K562 (cell line): ENCODE data around the gene KCNG4. TPM values are rescaled to one million over a fixed set of nuclear protein-coding genes. Genes with fewer than 3 reads are reported as not detected.

ENCODE experiments used
- ATAC-seq: fragments of 200-7000 bp; cut with Tn5 transposase; 3 replicates; pipeline ENCODE4 v1.9.1; 2020; ENCODE audit warnings: moderate library complexity
- BruUV-seq: library from RNA; stranded (reverse); fragments of 400-500 nt; replicated peaks from 2 replicates; lab custom pipeline; 2021; lab: Mats Ljungman, UMichigan
- CTCF ChIA-PET: fragments of 300-600 bp; formaldehyde crosslinking; extraction: SDS; loops from one replicate; lab custom pipeline; 2021; ENCODE audit warnings: low intra/inter-chr PET ratio; lab: Yijun Ruan, JAX
- POLR2A ChIA-PET: fragments of 300-600, 350-650 bp; sonication (Branson Sonifier 250); formaldehyde crosslinking; extraction: SDS; loops from one replicate; lab custom pipeline; 2021; ENCODE audit warnings: antibody characterized with exemption, inconsistent platforms; lab: Yijun Ruan, JAX
- DNase-seq, 4 experiments: peaks; one replicate each; pipeline versions ENCODE4 v3.0.0 to v3.0.0-alpha.2; 2011 to 2018; ENCODE audit warnings: low spot score in 3 of 4, mixed read lengths in 3 of 4; ENCODE audit errors: extremely low read depth in 1 of 4
- FAIRE-seq: peaks from 2 replicates; lab custom pipeline; 2011; peaks lifted over from hg19 to GRCh38; lab: Jason Lieb, UNC
- H2AFZ ChIP-seq: 2 replicates; pipeline ENCODE4 v1.6.0; 2011; ENCODE audit warnings: low read depth, low read length, control low read depth, inconsistent platforms
- H3K27ac ChIP-seq: fragments of 200-600 bp; 3 replicates; pipeline ENCODE4 v1.8.0; 2011; ENCODE audit warnings: low read depth, mild to moderate bottlenecking, control low read depth, inconsistent platforms, low read length, moderate library complexity, mixed read lengths; ENCODE audit errors: extremely low read depth
- H3K27me3 ChIP-seq, 2 experiments: fragments of 300-600 bp in 1 of 2; 2 replicates in 1 of 2; 3 replicates in 1 of 2; pipeline versions ENCODE4 v1.6.0 to v1.8.0; 2011; ENCODE audit warnings: inconsistent platforms in 2 of 2, low read length in 2 of 2, mild to moderate bottlenecking in 1 of 2, mixed read lengths in 1 of 2, moderate library complexity in 1 of 2; ENCODE audit not compliant: control insufficient read depth in 2 of 2, insufficient read depth in 2 of 2
- H3K36me3 ChIP-seq: fragments of 300-600 bp; 3 replicates; pipeline ENCODE4 v1.8.0; 2011; ENCODE audit warnings: mild to moderate bottlenecking, low read length, inconsistent platforms; ENCODE audit not compliant: control insufficient read depth, insufficient read depth
- H3K4me1 ChIP-seq, 2 experiments: fragments of 200-600 bp in 1 of 2; replicated peaks in 1 of 2; 2 replicates in 1 of 2; 3 replicates in 1 of 2; pipeline versions ENCODE4 v1.5.1 to v1.8.0; 2011; ENCODE audit warnings: inconsistent platforms in 2 of 2, low read length in 2 of 2, mild to moderate bottlenecking in 1 of 2, mixed read lengths in 1 of 2, moderate library complexity in 1 of 2; ENCODE audit not compliant: control insufficient read depth in 2 of 2, insufficient read depth in 2 of 2
- H3K4me2 ChIP-seq: 2 replicates; pipeline ENCODE4 v1.6.1; 2011; ENCODE audit warnings: low read length, control low read depth, inconsistent platforms, mixed read lengths; ENCODE audit not compliant: insufficient read depth
- H3K4me3 ChIP-seq: fragments of 200-600 bp; sonication (generic), shearing (Covaris generic); 2 replicates; pipeline ENCODE4 v1.5.1; 2016; ENCODE audit warnings: control low read depth, inconsistent platforms
- H3K79me2 ChIP-seq: fragments of 200-600 bp; 3 replicates; pipeline ENCODE4 v1.8.0; 2011; ENCODE audit warnings: low read length, inconsistent platforms; ENCODE audit not compliant: control insufficient read depth, insufficient read depth
- H3K9ac ChIP-seq, 2 experiments: 2 replicates each; pipeline versions ENCODE4 v1.6.0 to v1.6.1; 2011; ENCODE audit warnings: low read depth in 2 of 2, low read length in 2 of 2, control low read depth in 1 of 2, inconsistent platforms in 1 of 2, mild to moderate bottlenecking in 1 of 2, mixed read lengths in 1 of 2; ENCODE audit not compliant: insufficient read depth in 1 of 2
- H3K9me1 ChIP-seq: one replicate; pipeline ENCODE4 v1.6.0; 2011; ENCODE audit warnings: inconsistent platforms, mild to moderate bottlenecking, low read length, moderate library complexity; ENCODE audit not compliant: control insufficient read depth, insufficient read depth
- H3K9me3 ChIP-seq: replicated peaks from 2 replicates; pipeline ENCODE4 v1.5.1; 2011; ENCODE audit warnings: low read depth, low read length, inconsistent platforms; ENCODE audit not compliant: control insufficient read depth, insufficient read depth
- H4K20me1 ChIP-seq: replicated peaks from 2 replicates; pipeline ENCODE4 v1.6.1; 2011; ENCODE audit warnings: low read length, inconsistent platforms, mixed read lengths; ENCODE audit not compliant: control insufficient read depth, insufficient read depth
- RBBP5 ChIP-seq: fragments of 200-600 bp; sonication (generic); IDR thresholded peaks from 2 replicates; pipeline ENCODE4 v1.6.1; 2012; ENCODE audit warnings: borderline replicate concordance, mild to moderate bottlenecking, low read length, control low read depth, inconsistent platforms; ENCODE audit not compliant: insufficient read depth, poor library complexity, severe bottlenecking
- ZNF282 ChIP-seq: sonication (generic); formaldehyde crosslinking; IDR thresholded peaks from 2 replicates; pipeline ENCODE4 v1.8.1; 2023; ENCODE audit warnings: missing genetic modification reagents
- WGBS: fragments of 100-300 bp; shearing (Covaris generic); methylation state at CpG from one replicate; pipeline ENCODE4 v1.1.6; 2016; ENCODE audit warnings: low coverage, mixed read lengths; ENCODE audit not compliant: insufficient coverage; ENCODE audit errors: missing lambda C conversion rate; 5-methylcytosine and 5-hydroxymethylcytosine counted together
- in situ Hi-C: fragments of 300-500 bp; cut with MboI; formaldehyde crosslinking; loops from 4 replicates; pipeline ENCODE4 v1.15.0; 2018; ENCODE audit warnings: inconsistent platforms, mixed read lengths
- intact Hi-C: fragments of 100-400 bp; cut with micrococcal nuclease; formaldehyde crosslinking; loops from 2 replicates; pipeline ENCODE4 v1.14.2; 2022
- polyA plus RNA-seq, 8 experiments: library from polyadenylated mRNA; depleted of rRNA in 4 of 8; stranded (reverse) in 5 of 8; unstranded in 3 of 8; fragments of >200 nt; fragmentation: Nextera tagmentation in 2 of 8; fragmentation: Illumina TruSeq in 1 of 8; extraction: Ambion mirVana in 2 of 8; extraction: Trizol in 1 of 8; gene quantifications; 2 replicates each; pipeline versions ENCODE4 v1.2.1 to v1.2.3, GENCODE V29; 2011 to 2014; ENCODE audit warnings: inconsistent platforms in 1 of 8, missing spikeins in 1 of 8
- total RNA-seq, 7 experiments: library from RNA; depleted of rRNA in 6 of 7; stranded (reverse); fragments of >200 nt in 6 of 7; fragmentation: Illumina TruSeq in 2 of 7; extraction: Trizol in 2 of 7; gene quantifications; 2 replicates each; pipeline versions ENCODE4 v1.2.1 to v1.2.3, GENCODE V29; 2011 to 2021; ENCODE audit warnings: low replicate concordance in 1 of 7
- TF ChIP-seq, protein P1 (sequence below): sonication (generic); formaldehyde crosslinking; IDR thresholded peaks from 2 replicates; pipeline ENCODE4 v1.9.0; 2022; ENCODE audit warnings: mild to moderate bottlenecking, missing genetic modification reagents

Gene KCNG4
- total and polyA plus RNA-seq, 9 of the 15 experiments (the other 6 are each of a cell fraction or from before 2014, with no cell fraction given) = not detected

DNA sequence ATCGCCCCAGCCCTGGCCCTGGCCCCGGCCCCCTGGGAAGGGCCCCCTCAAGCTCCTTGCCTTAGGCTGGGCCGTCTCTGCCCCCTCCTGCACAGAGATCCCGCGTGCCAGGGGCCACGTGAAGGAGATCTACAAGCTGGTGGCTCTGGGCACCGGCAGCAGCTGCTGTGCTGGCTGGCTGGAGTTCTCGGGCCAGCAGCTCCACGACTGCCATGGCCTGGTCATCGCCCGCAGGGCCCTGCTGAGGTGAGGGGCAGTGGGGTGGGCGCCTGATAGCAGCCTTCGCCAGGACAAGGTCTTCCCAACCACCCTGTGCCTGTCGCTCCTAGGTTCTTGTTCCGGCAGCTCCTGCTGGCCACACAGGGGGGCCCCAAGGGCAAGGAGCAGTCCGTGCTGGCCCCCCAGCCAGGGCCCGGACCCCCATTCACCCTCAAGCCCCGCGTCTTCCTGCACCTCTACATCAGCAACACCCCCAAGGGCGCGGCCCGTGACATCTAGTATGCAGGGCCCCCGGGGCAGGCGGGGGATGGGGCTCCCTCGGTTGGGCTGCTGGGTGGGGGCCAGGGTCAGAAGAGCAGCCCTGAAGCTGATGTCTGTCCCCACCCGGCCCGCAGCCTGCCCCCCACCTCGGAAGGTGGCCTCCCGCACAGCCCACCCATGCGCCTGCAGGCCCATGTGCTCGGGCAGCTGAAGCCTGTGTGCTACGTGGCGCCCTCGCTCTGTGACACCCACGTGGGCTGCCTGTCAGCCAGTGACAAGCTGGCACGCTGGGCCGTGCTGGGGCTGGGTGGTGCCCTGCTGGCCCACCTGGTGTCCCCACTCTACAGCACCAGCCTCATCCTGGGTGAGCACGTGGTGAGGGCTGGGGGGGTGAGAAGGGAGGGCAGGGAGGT lies 44.4 kb downstream of the KCNG4 start:
- intact Hi-C loops = no loop called here
- no peak overlapping the region for H3K4me2 ChIP-seq

More for the DNA sequence above, 44.4 kb downstream of the KCNG4 start:
- CTCF ChIA-PET = no interaction called here
- 17% methylated on average over 38 of the region's 38 CpGs for WGBS
- DNase-seq = no peak
- no peak overlapping the region for H3K4me3 ChIP-seq
- no peaks in the 10 kb centered on the region for H3K79me2 ChIP-seq
- peaks cover 0 to 43% of the 10 kb centered on the region in 2 experiments; a peak in 2 of 5 replicates for H3K4me1 ChIP-seq
- H3K9me3 ChIP-seq = no peaks in the 10 kb centered on the region
- peaks cover 12% of the 10 kb centered on the region for H4K20me1 ChIP-seq
- H2AFZ ChIP-seq = no peak overlapping the region
- no peaks in the 10 kb centered on the region for H3K36me3 ChIP-seq
- in situ Hi-C loops = no loop called here
- TF ChIP-seq, protein P1, sequence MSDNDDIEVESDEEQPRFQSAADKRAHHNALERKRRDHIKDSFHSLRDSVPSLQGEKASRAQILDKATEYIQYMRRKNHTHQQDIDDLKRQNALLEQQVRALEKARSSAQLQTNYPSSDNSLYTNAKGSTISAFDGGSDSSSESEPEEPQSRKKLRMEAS (CRISPR knock-in tag) = peak; percentile 56
- peak; percentile 21; the same call in 1 of the 2 replicates for TF ChIP-seq ZNF282
- no peak for TF ChIP-seq RBBP5
- peaks cover 4% of the 10 kb centered on the region for H3K9me1 ChIP-seq
- 0 out of 4 replicates have a peak overlapping the region, but pooled peaks of 1 of the 2 experiments have one; percentile 43 for H3K9ac ChIP-seq
- POLR2A ChIA-PET = interaction anchor here (0.5 to 2.4 kb wide), 7 partner anchors 9 to 1435 kb away, joined by 3 to 5 read pairs (median 3); partner anchors contain the start of gene TAF1C
- FAIRE-seq = no peak
- H3K27me3 ChIP-seq = peaks cover 72 to 84% of the 10 kb centered on the region in 2 experiments
- H3K27ac ChIP-seq = no peak overlapping the region
- ATAC-seq = no peak
- no TSS peak for BruUV-seq
